ENCODE data around the gene HIPK2. TPM values are rescaled to one million over a fixed set of nuclear protein-coding genes. Genes with fewer than 3 reads are reported as not detected.

Gene HIPK2
- polyA plus RNA-seq, 2 of the 4 experiments (the other 2 are of a cell fraction) = 11.3 to 12.1 TPM

- TF ChIP-seq USF2 (IDR thresholded peaks at IDR 0.05) (no peak), ZFP36 (IDR thresholded peaks at IDR 0.05; ENCODE audit: borderline replicate concordance, partially characterized antibody) (no peak)
Measured at GRCh38 chr7:139661043-139661440, 116.8 kb downstream of the HIPK2 start (continued).

- 84% methylated on average over 10 of the region's 10 CpGs for WGBS (ENCODE audit: missing lambda C conversion rate)
- Histone ChIP-seq H3K4me3 (no peak overlapping the region), H3K4me1 (peaks cover 12% of the 10 kb centered on the region; the same call in 2 of the 3 replicates), H3K9me3 (no peaks in the 10 kb centered on the region), H3K4me2 (no peak overlapping the region; the same call in 2 of the 3 replicates), H3K27ac (peak overlapping the region in 1 of 2 experiments; percentile 35; a peak in 4 of 6 replicates)
- CTCF ChIA-PET = interaction anchor here (1.4 to 7.8 kb wide), 4 partner anchors 11 to 342 kb away, joined by 3 to 68 read pairs (median 10); no protein-coding TSS in a partner anchor
- TF ChIP-seq ZNF302 (CRISPR knock-in tag; IDR thresholded peaks at IDR 0.05) = no peak
- TF ChIP-seq FOSL2 (IDR thresholded peaks at IDR 0.05) = no peak
- TF ChIP-seq FOSL2 (CRISPR knock-in tag; IDR thresholded peaks at IDR 0.05) = peak; percentile 28; the same call in 1 of the 2 replicates
- no peak for TF ChIP-seq RAD21 (conservative IDR thresholded peaks at IDR 0.05 in 1 of 2, IDR thresholded peaks at IDR 0.05 in 1 of 2)
- TF ChIP-seq E2F6 (IDR thresholded peaks at IDR 0.05; ENCODE audit: borderline replicate concordance, low read depth) = no peak
- no peak for TF ChIP-seq FOXS1 (CRISPR knock-in tag; IDR thresholded peaks at IDR 0.05)
- FAIRE-seq (no peak), DNase-seq (ENCODE audit: low read depth in 1 of 2, low spot score in 1 of 2) (no peak), ATAC-seq (no peak)
- POLR2A ChIA-PET = no interaction called here
Measured at GRCh38 chr7:139660317-139661042, 117.3 kb downstream of the HIPK2 start.

- POLR2A ChIA-PET = no interaction called here
Measured at GRCh38 chr7:139659922-139660316, 117.9 kb downstream of the HIPK2 start.

More at GRCh38 chr7:139659922-139660316, 117.9 kb downstream of the HIPK2 start:
- TF ChIP-seq HOXB5 (CRISPR knock-in tag; IDR thresholded peaks at IDR 0.05) (no peak), PBX3 (IDR thresholded peaks at IDR 0.05) (no peak), BHLHE40 (IDR thresholded peaks at IDR 0.05; ENCODE audit: low read depth, low read length) (no peak), FOSL2 (IDR thresholded peaks at IDR 0.05) (no peak), FOSL2 (CRISPR knock-in tag; IDR thresholded peaks at IDR 0.05) (no peak), EP300 (IDR thresholded peaks at IDR 0.05) (no peak), NR3C1 (IDR thresholded peaks at IDR 0.05) (no peak), NFE2L2 (conservative IDR thresholded peaks at IDR 0.05; ENCODE audit: low read length) (no peak), CHD2 (IDR thresholded peaks at IDR 0.05; ENCODE audit: low read length, partially characterized antibody) (no peak), ATOH8 (CRISPR knock-in tag; IDR thresholded peaks at IDR 0.05; ENCODE audit: low read depth) (no peak), CHD4 (IDR thresholded peaks at IDR 0.05; ENCODE audit: borderline replicate concordance) (no peak), ZC3H11A (IDR thresholded peaks at IDR 0.05) (no peak), NPAS2 (CRISPR knock-in tag; IDR thresholded peaks at IDR 0.05; ENCODE audit: borderline replicate concordance) (no peak), HOXB13 (CRISPR knock-in tag; IDR thresholded peaks at IDR 0.05; ENCODE audit: low read depth) (no peak), RFX5 (IDR thresholded peaks at IDR 0.05) (no peak)
- TF ChIP-seq, protein P1, sequence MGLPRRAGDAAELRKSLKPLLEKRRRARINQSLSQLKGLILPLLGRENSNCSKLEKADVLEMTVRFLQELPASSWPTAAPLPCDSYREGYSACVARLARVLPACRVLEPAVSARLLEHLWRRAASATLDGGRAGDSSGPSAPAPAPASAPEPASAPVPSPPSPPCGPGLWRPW (IDR thresholded peaks at IDR 0.05) = no peak
- TF ChIP-seq, protein P2, sequence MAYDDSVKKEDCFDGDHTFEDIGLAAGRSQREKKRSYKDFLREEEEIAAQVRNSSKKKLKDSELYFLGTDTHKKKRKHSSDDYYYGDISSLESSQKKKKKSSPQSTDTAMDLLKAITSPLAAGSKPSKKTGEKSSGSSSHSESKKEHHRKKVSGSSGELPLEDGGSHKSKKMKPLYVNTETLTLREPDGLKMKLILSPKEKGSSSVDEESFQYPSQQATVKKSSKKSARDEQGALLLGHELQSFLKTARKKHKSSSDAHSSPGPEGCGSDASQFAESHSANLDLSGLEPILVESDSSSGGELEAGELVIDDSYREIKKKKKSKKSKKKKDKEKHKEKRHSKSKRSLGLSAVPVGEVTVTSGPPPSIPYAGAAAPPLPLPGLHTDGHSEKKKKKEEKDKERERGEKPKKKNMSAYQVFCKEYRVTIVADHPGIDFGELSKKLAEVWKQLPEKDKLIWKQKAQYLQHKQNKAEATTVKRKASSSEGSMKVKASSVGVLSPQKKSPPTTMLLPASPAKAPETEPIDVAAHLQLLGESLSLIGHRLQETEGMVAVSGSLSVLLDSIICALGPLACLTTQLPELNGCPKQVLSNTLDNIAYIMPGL (CRISPR knock-in tag; IDR thresholded peaks at IDR 0.05; ENCODE audit: borderline replicate concordance) = no peak
- no peak for DNase-seq (ENCODE audit: low read depth in 1 of 2, low spot score in 1 of 2)
- no peak for ATAC-seq
- Histone ChIP-seq H3K4me2 (no peak overlapping the region; the same call in 2 of the 3 replicates), H3K4me1 (peaks cover 12% of the 10 kb centered on the region; the same call in 2 of the 3 replicates), H3K27ac (no peak overlapping the region; a peak in 1 of 6 replicates), H3K4me3 (no peak overlapping the region), H3K9me3 (no peaks in the 10 kb centered on the region)
- CTCF ChIA-PET = interaction anchor here (1.3 to 7.8 kb wide), 2 partner anchors 10 to 13 kb away, joined by 4 to 68 read pairs; no protein-coding TSS in a partner anchor
- WGBS (ENCODE audit: missing lambda C conversion rate) = 87% methylated on average over 2 of the region's 2 CpGs
- FAIRE-seq = no peak

Measured in A549 (cell line).